ENCODE results near the gene RBM46. TPM values are rescaled to one million over a fixed set of nuclear protein-coding genes. Genes with fewer than 3 reads are reported as not detected.

RBM46 gene
- total RNA-seq, 2 donors from 2014 or later, result 0.49 to 1.1 TPM

- Mint-ChIP-seq H3K9me3 (no peaks in the 10 kb centered on the region), H3K27me3 (ENCODE audit: insufficient read depth) (peaks cover 76% of the 10 kb centered on the region), H3K27ac (no peak overlapping the region), H3K4me3 (no peak overlapping the region), H3K4me1 (peaks cover 23% of the 10 kb centered on the region), H3K36me3 (ENCODE audit: low read depth) (no peaks in the 10 kb centered on the region)
- TF ChIP-seq CTCF (conservative IDR thresholded peaks at IDR 0.05), result no peak
- H3K9ac ChIP-seq (ENCODE audit: extremely low read depth, low read length, poor library complexity, severe bottlenecking), result no peak overlapping the region
- no peak for DNase-seq
- H3K27ac ChIP-seq (ENCODE audit: low read depth, low read length), result no peak overlapping the region
- WGBS, 2 experiments (ENCODE audit: insufficient coverage in 1 of 2, insufficient read length in 1 of 2), result 90 to 100% methylated on average over 1 to 2 of the region's 2 CpGs
- H3K27me3 ChIP-seq (ENCODE audit: control insufficient read depth, insufficient read depth, low read length, poor library complexity, severe bottlenecking), result peaks cover 59% of the 10 kb centered on the region
- peaks cover 8% of the 10 kb centered on the region for H3K9me3 ChIP-seq (ENCODE audit: control insufficient read depth, low read length)
- peaks cover 3% of the 10 kb centered on the region for H3K4me1 ChIP-seq (ENCODE audit: control insufficient read depth, insufficient read depth, low read length)
- no peaks in the 10 kb centered on the region for H3K36me3 ChIP-seq (ENCODE audit: control insufficient read depth, insufficient read depth, low read length)
- H3K4me3 ChIP-seq (ENCODE audit: low read length), result no peak overlapping the region
These were observed 20.2 kb upstream of the RBM46 start for GRCh38 chr4:154760895-154761294.

GRCh38 chr4:154778264-154778663 is 2.8 kb upstream of the RBM46 start:
- H3K27ac ChIP-seq (ENCODE audit: low read depth, low read length), result no peak overlapping the region
- H3K4me3 ChIP-seq (ENCODE audit: low read length), result no peak overlapping the region
- H3K9me3 Mint-ChIP-seq, result peaks cover 6% of the 10 kb centered on the region
- no peaks in the 10 kb centered on the region for H3K36me3 ChIP-seq (ENCODE audit: control insufficient read depth, insufficient read depth, low read length)
- 96% methylated on average over 1 of the region's 1 CpG; no CpG with 5 or more reads in 1 of the 2 experiments for WGBS, 2 experiments (ENCODE audit: insufficient coverage in 1 of 2, insufficient read length in 1 of 2)
- H3K4me1 Mint-ChIP-seq, result peaks cover 5% of the 10 kb centered on the region
- no peaks in the 10 kb centered on the region for H3K9me3 ChIP-seq (ENCODE audit: control insufficient read depth, low read length)
- no peak for DNase-seq
- no peak overlapping the region for H3K27ac Mint-ChIP-seq
- no peak for TF ChIP-seq CTCF (conservative IDR thresholded peaks at IDR 0.05)
- H3K27me3 Mint-ChIP-seq (ENCODE audit: insufficient read depth), result peaks cover 34% of the 10 kb centered on the region
- H3K27me3 ChIP-seq (ENCODE audit: control insufficient read depth, insufficient read depth, low read length, poor library complexity, severe bottlenecking), result no peaks in the 10 kb centered on the region
- no peak overlapping the region for H3K9ac ChIP-seq (ENCODE audit: extremely low read depth, low read length, poor library complexity, severe bottlenecking)
- H3K36me3 Mint-ChIP-seq (ENCODE audit: low read depth), result no peaks in the 10 kb centered on the region
- H3K4me3 Mint-ChIP-seq, result no peak overlapping the region
- no peaks in the 10 kb centered on the region for H3K4me1 ChIP-seq (ENCODE audit: control insufficient read depth, insufficient read depth, low read length)

DNA sequence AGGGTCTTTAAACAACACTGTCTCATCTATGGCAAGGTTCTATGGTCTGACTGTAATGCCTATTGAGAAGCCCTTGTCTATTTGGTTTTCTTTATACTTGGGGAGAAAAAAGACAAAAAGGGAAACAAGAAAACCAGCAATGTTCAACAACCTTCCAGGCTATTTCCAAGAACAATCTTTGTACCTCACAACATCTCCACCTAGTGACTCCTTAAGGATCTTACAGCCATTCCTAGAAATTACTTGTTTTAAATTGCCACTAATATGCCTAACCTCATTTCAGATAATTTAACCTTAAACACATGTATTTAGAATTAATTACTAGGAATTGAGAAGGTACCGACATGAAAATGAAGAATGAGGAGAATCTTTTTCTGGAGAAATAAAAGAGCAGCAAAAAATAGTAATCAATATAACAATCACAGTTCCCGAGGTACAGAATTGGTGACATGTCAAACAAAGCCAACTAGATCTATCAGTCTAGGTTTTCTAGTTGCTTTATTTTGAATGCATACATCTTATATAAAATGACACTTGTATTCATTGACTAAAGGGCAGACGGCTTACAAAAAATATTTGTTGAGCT is 1.6 kb upstream of the RBM46 start:
- H3K36me3 ChIP-seq (ENCODE audit: control insufficient read depth, insufficient read depth, low read length), result no peaks in the 10 kb centered on the region
- no peak for DNase-seq
- Mint-ChIP-seq H3K9me3 (peaks cover 6% of the 10 kb centered on the region), H3K4me3 (no peak overlapping the region), H3K4me1 (peaks cover 5% of the 10 kb centered on the region), H3K27me3 (ENCODE audit: insufficient read depth) (peaks cover 27% of the 10 kb centered on the region), H3K27ac (no peak overlapping the region), H3K36me3 (ENCODE audit: low read depth) (no peaks in the 10 kb centered on the region)
- H3K27ac ChIP-seq (ENCODE audit: low read depth, low read length), result no peak overlapping the region
- TF ChIP-seq CTCF (conservative IDR thresholded peaks at IDR 0.05), result peak; percentile 81
- no peaks in the 10 kb centered on the region for H3K4me1 ChIP-seq (ENCODE audit: control insufficient read depth, insufficient read depth, low read length)
- no peak overlapping the region for H3K9ac ChIP-seq (ENCODE audit: extremely low read depth, low read length, poor library complexity, severe bottlenecking)
- H3K9me3 ChIP-seq (ENCODE audit: control insufficient read depth, low read length), result no peaks in the 10 kb centered on the region
- 70 to 100% methylated on average over 1 to 3 of the region's 3 CpGs for WGBS, 2 experiments (ENCODE audit: insufficient coverage in 1 of 2, insufficient read length in 1 of 2)
- H3K27me3 ChIP-seq (ENCODE audit: control insufficient read depth, insufficient read depth, low read length, poor library complexity, severe bottlenecking), result no peaks in the 10 kb centered on the region
- H3K4me3 ChIP-seq (ENCODE audit: low read length), result no peak overlapping the region

Data from endodermal cell (in vitro differentiated cells).